Body of pancreas (tissue), 4 donors: ENCODE measurements around the gene EDN2. TPM values are rescaled to one million over a fixed set of nuclear protein-coding genes. Genes with fewer than 3 reads are reported as not detected.

Experiments used
- ATAC-seq: fragments of 150-250 bp; one replicate; pipeline ENCODE4 v1.9.1; 2016
- DNase-seq, 4 donors: peaks; one replicate each; pipeline ENCODE4 v3.0.0-alpha.2; 2019
- H3K27ac ChIP-seq, 4 donors: fragments of 200-600 bp; sonication (generic); 1 replicate in 3 of 4; 2 replicates in 1 of 4; pipeline versions ENCODE4 v1.5.1 to v1.6.1; 2016 to 2019; ENCODE audit warnings: mild to moderate bottlenecking in 1 of 4, mixed read lengths in 1 of 4, moderate library complexity in 1 of 4
- H3K27me3 ChIP-seq, 2 donors: fragments of 200-600 bp; sonication (generic); one replicate each; pipeline ENCODE4 v1.6.0; 2016; ENCODE audit warnings: mild to moderate bottlenecking in 1 of 2
- H3K36me3 ChIP-seq, 2 donors: fragments of 200-600 bp; sonication (generic); replicated peaks in 1 of 2; 2 replicates each; pipeline ENCODE4 v1.5.1; 2016; ENCODE audit warnings: low read depth in 2 of 2; ENCODE audit not compliant: insufficient read depth in 1 of 2
- H3K4me1 ChIP-seq: fragments of 200-600 bp; sonication (generic); one replicate; pipeline ENCODE4 v1.6.0; 2016
- H3K4me3 ChIP-seq, 2 donors: fragments of 200-600 bp; sonication (generic); 1 replicate in 1 of 2; 2 replicates in 1 of 2; pipeline ENCODE4 v1.5.1; 2016 to 2019
- H3K9me3 ChIP-seq, 3 donors: fragments of 200-600 bp; sonication (generic); 1 replicate in 2 of 3; 2 replicates in 1 of 3; pipeline ENCODE4 v1.5.1; 2016
- POLR2A ChIP-seq, 3 donors: fragments of 450-650 bp; IDR thresholded peaks; one replicate each; pipeline ENCODE4 v1.6.1; 2016; ENCODE audit warnings: antibody characterized with exemption in 3 of 3, mild to moderate bottlenecking in 2 of 3
- WGBS, 2 donors: methylation state at CpG; one replicate each; pipeline ENCODE4 v1.1.5; 2017; 5-methylcytosine and 5-hydroxymethylcytosine counted together
- intact Hi-C: fragments of 100-400 bp; cut with DNase I; formaldehyde crosslinking; loops from one replicate; pipeline ENCODE4 v1.15.1; 2023
- small RNA-seq: library from RNA; depleted of rRNA; stranded (forward); fragments of <200 nt; gene quantifications from one replicate; pipeline ENCODE3, GENCODE V24; 2016
- total RNA-seq, 2 donors: library from RNA; depleted of rRNA; stranded (reverse); fragments of >200 nt; gene quantifications; one replicate each; pipeline ENCODE4 v1.1.0, GENCODE V29; 2016
- TF ChIP-seq, protein P1 (sequence below), 7 experiments: fragments of 450-650 bp in 4 of 7; fragments of 200-600 bp in 3 of 7; sonication (generic) in 3 of 7; IDR thresholded peaks; one replicate each; pipeline ENCODE4 v1.5.1; 2016 to 2019; ENCODE audit warnings: antibody characterized with exemption in 7 of 7

EDN2 gene
- total RNA-seq, 2 donors from 2014 or later, result 3.6 TPM

DNA sequence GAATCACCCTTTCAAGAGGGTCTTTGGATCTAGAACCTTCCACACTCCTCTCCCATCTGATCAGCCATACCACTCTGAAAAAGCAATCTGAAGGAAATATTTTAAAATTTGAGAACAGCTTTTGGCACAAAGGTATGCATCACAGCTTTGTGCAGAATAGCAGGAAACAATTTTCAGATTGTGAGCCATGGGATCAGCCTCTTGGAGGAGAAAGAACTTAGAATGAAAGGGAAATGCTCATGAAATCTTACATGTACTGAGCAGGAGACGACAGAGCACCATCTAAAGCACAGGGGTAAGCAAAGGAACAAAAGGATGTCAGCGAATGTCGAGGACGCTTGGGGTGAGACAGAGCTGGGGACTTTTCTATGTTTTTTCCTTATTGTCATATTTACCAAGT, 54.4 kb downstream of the EDN2 start:
- DNase-seq (no peak), ATAC-seq (no peak)
- peaks cover 26% of the 10 kb centered on the region for H3K4me1 ChIP-seq
- H3K4me3 ChIP-seq, result no peak overlapping the region
- 81 to 86% methylated on average over 4 of the region's 4 CpGs for WGBS, 2 donors
- no peak overlapping the region for H3K27ac ChIP-seq
- intact Hi-C loops, result no loop called here
- no peaks in the 10 kb centered on the region for H3K27me3 ChIP-seq
- TF ChIP-seq, protein P1, sequence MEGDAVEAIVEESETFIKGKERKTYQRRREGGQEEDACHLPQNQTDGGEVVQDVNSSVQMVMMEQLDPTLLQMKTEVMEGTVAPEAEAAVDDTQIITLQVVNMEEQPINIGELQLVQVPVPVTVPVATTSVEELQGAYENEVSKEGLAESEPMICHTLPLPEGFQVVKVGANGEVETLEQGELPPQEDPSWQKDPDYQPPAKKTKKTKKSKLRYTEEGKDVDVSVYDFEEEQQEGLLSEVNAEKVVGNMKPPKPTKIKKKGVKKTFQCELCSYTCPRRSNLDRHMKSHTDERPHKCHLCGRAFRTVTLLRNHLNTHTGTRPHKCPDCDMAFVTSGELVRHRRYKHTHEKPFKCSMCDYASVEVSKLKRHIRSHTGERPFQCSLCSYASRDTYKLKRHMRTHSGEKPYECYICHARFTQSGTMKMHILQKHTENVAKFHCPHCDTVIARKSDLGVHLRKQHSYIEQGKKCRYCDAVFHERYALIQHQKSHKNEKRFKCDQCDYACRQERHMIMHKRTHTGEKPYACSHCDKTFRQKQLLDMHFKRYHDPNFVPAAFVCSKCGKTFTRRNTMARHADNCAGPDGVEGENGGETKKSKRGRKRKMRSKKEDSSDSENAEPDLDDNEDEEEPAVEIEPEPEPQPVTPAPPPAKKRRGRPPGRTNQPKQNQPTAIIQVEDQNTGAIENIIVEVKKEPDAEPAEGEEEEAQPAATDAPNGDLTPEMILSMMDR (IDR thresholded peaks at IDR 0.05), result no peak
- no peak for TF ChIP-seq POLR2A (IDR thresholded peaks at IDR 0.05)
- no peaks in the 10 kb centered on the region for H3K36me3 ChIP-seq
- H3K9me3 ChIP-seq, result no peaks in the 10 kb centered on the region

DNA sequence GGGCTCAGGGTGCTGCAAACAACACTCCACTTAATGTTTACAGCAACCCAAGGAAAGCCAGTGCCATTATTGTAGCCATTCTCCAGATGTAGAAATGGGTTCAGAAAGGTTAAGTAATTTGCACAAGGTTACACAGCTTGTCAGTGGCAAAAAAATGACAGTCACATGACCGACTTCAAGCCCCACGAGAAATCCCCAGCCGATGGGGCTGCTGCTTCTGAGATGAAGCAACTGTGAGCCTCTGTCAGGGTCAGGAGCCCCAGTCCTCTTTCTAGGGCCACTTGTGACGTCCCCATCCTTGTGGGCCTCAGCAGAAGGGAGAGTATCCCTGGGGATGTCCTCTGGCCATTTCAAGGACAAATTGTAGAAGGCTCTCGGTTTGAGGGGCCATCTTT, 54.8 kb downstream of the EDN2 start:
- Histone ChIP-seq H3K9me3 (no peaks in the 10 kb centered on the region), H3K27me3 (no peaks in the 10 kb centered on the region), H3K27ac (no peak overlapping the region), H3K4me3 (no peak overlapping the region), H3K4me1 (peaks cover 26% of the 10 kb centered on the region), H3K36me3 (no peaks in the 10 kb centered on the region)
- 45 to 59% methylated on average over 5 of the region's 5 CpGs for WGBS, 2 donors
- ATAC-seq (no peak), DNase-seq (no peak)
- TF ChIP-seq, protein P1 (IDR thresholded peaks at IDR 0.05), result no peak
- no peak for TF ChIP-seq POLR2A (IDR thresholded peaks at IDR 0.05)
- intact Hi-C loops, result no loop called here

Small RNAs within 50 kb of the gene (small RNA-seq; reads per million reads assigned to genes)
- gene RNA5SP45, result not detected

Other genes starting within 250 kb of the EDN2 start
- 10 to 100 TPM; 25.4 to 33.3 TPM for gene SCMH1, start 242.4 kb downstream of the EDN2 start, total RNA-seq
- gene FOXO6, start 123.2 kb downstream of the EDN2 start, total RNA-seq, result 1 to 10 TPM; 1.0 to 2.3 TPM